ENCODE measurements around the gene NIBAN1. TPM values are rescaled to one million over a fixed set of nuclear protein-coding genes. Genes with fewer than 3 reads are reported as not detected.
A peak's percentile ranks its signal among the peaks of the same experiment; 100 is the strongest.

Gene NIBAN1
- total RNA-seq: 11.0 TPM in 2 replicates
- long read RNA-seq, full-length matches to known transcripts: 64 of 89 reads
- long read RNA-seq, partial matches to known transcripts: 9 of 89 reads
- long read RNA-seq, other reads (novel, unspliced or antisense): 16 of 89 reads

- Mint-ChIP-seq H3K36me3 (ENCODE audit: insufficient read depth) (no peaks in the 10 kb centered on the region), H3K27me3 (peaks cover 19% of the 10 kb centered on the region), H3K4me3 (ENCODE audit: low read depth) (peak within 1 kb of the TSS; percentile 86), H3K4me1 (ENCODE audit: low read depth) (peaks cover 31% of the 10 kb centered on the region), H3K9me3 (ENCODE audit: low read depth) (peaks cover 6% of the 10 kb centered on the region), H3K27ac (peak within 1 kb of the TSS; percentile 94)
- DNase-seq (ENCODE audit: low spot score, unreplicated experiment): peak; percentile 34
- no peak for TF ChIP-seq CTCF (IDR thresholded peaks at IDR 0.05; ENCODE audit: unreplicated experiment)
Observed at GRCh38 chr1:184974056-184974836, at the start of gene NIBAN1. NIBAN1 (minus strand) TSS chr1:184974508; CDS start chr1:184974356, 152 bp downstream.

GRCh38 chr1:185017966-185018365 is 43.7 kb upstream of the NIBAN1 start:
- no peak for TF ChIP-seq CTCF (IDR thresholded peaks at IDR 0.05; ENCODE audit: unreplicated experiment)
- peaks cover 3% of the 10 kb centered on the region for H3K9me3 Mint-ChIP-seq (ENCODE audit: low read depth)
- H3K27me3 Mint-ChIP-seq: peaks cover 27% of the 10 kb centered on the region
- H3K36me3 Mint-ChIP-seq (ENCODE audit: insufficient read depth): no peaks in the 10 kb centered on the region
- no peaks in the 10 kb centered on the region for H3K4me1 Mint-ChIP-seq (ENCODE audit: low read depth)
- H3K4me3 Mint-ChIP-seq (ENCODE audit: low read depth): no peak overlapping the region
- no peak overlapping the region for H3K27ac Mint-ChIP-seq
- no peak for DNase-seq (ENCODE audit: low spot score, unreplicated experiment)

- H3K9me3 Mint-ChIP-seq (ENCODE audit: low read depth): no peaks in the 10 kb centered on the region
- TF ChIP-seq CTCF (IDR thresholded peaks at IDR 0.05; ENCODE audit: unreplicated experiment): no peak
- no peak for DNase-seq (ENCODE audit: low spot score, unreplicated experiment)
- H3K4me1 Mint-ChIP-seq (ENCODE audit: low read depth): no peaks in the 10 kb centered on the region
- H3K4me3 Mint-ChIP-seq (ENCODE audit: low read depth): no peak overlapping the region
- peaks cover 27% of the 10 kb centered on the region for H3K27me3 Mint-ChIP-seq
- H3K36me3 Mint-ChIP-seq (ENCODE audit: insufficient read depth): no peaks in the 10 kb centered on the region
- no peak overlapping the region for H3K27ac Mint-ChIP-seq
Observed at GRCh38 chr1:185017338-185017737, 43.0 kb upstream of the NIBAN1 start.

- no peak overlapping the region for H3K27ac Mint-ChIP-seq
- no peak for DNase-seq (ENCODE audit: low spot score, unreplicated experiment)
- H3K27me3 Mint-ChIP-seq: peaks cover 30% of the 10 kb centered on the region
- no peaks in the 10 kb centered on the region for H3K4me1 Mint-ChIP-seq (ENCODE audit: low read depth)
- no peak overlapping the region for H3K4me3 Mint-ChIP-seq (ENCODE audit: low read depth)
- TF ChIP-seq CTCF (IDR thresholded peaks at IDR 0.05; ENCODE audit: unreplicated experiment): no peak
- H3K36me3 Mint-ChIP-seq (ENCODE audit: insufficient read depth): no peaks in the 10 kb centered on the region
- H3K9me3 Mint-ChIP-seq (ENCODE audit: low read depth): no peaks in the 10 kb centered on the region
Observed at GRCh38 chr1:185016880-185017279, 42.6 kb upstream of the NIBAN1 start.

GRCh38 chr1:185015631-185016030 is 41.3 kb upstream of the NIBAN1 start:
- H3K4me1 Mint-ChIP-seq (ENCODE audit: low read depth): peaks cover 6% of the 10 kb centered on the region
- no peaks in the 10 kb centered on the region for H3K9me3 Mint-ChIP-seq (ENCODE audit: low read depth)
- H3K4me3 Mint-ChIP-seq (ENCODE audit: low read depth): no peak overlapping the region

More at GRCh38 chr1:185015631-185016030, 41.3 kb upstream of the NIBAN1 start:
- no peaks in the 10 kb centered on the region for H3K36me3 Mint-ChIP-seq (ENCODE audit: insufficient read depth)
- no peak for DNase-seq (ENCODE audit: low spot score, unreplicated experiment)
- H3K27ac Mint-ChIP-seq: no peak overlapping the region
- TF ChIP-seq CTCF (IDR thresholded peaks at IDR 0.05; ENCODE audit: unreplicated experiment): no peak
- H3K27me3 Mint-ChIP-seq: peaks cover 30% of the 10 kb centered on the region

Data from progenitor cell of endocrine pancreas (in vitro differentiated cells).